Measurements from ENCODE around the gene RHEB. TPM values are rescaled to one million over a fixed set of nuclear protein-coding genes. Genes with fewer than 3 reads are reported as not detected.

The RHEB gene
- total and polyA plus RNA-seq, 2 donors (not counting 1 experiment from before 2014, with no cell fraction given): 9.3 to 40.3 TPM

- Histone ChIP-seq H3K36me3 (replicated peaks in 1 of 2; ENCODE audit: control extremely low read depth in 1 of 2, control insufficient read depth in 1 of 2, extremely low read depth in 1 of 2, insufficient read depth in 2 of 2, low read length in 1 of 2) (no peaks in the 10 kb centered on the region), H3K27me3 (replicated peaks in 1 of 4; ENCODE audit: control extremely low read depth in 1 of 4, control insufficient read depth in 3 of 4, insufficient read depth in 4 of 4, low read length in 3 of 4) (peaks cover 0 to 28% (median 11%) of the 10 kb centered on the region in 4 experiments), H3K4me2 (replicated peaks; ENCODE audit: low read depth, low read length, poor library complexity, severe bottlenecking) (no peak overlapping the region), H3K9me3 (ENCODE audit: control extremely low read depth in 1 of 3, control insufficient read depth in 2 of 3, insufficient read depth in 1 of 3, low read length in 2 of 3) (peaks cover 0 to 3% (median 0%) of the 10 kb centered on the region in 3 donors), H4K20me1 (ENCODE audit: control insufficient read depth, insufficient read depth, low read length, poor library complexity, severe bottlenecking) (no peaks in the 10 kb centered on the region), H3K79me2 (ENCODE audit: control insufficient read depth, insufficient read depth, low read length) (no peaks in the 10 kb centered on the region), H3K4me3 (ENCODE audit: control extremely low read depth in 1 of 5, extremely low read depth in 1 of 5, insufficient read depth in 1 of 5, low read depth in 2 of 5, low read length in 4 of 5) (no peak overlapping the region), H3K9ac (ENCODE audit: low read length) (no peak overlapping the region), H3K4me1 (ENCODE audit: control insufficient read depth in 2 of 2, insufficient read depth in 2 of 2, low read length in 2 of 2) (peaks cover 7 to 8% of the 10 kb centered on the region in 2 donors), H3K27ac (ENCODE audit: low read length in 2 of 2) (no peak overlapping the region), H2AFZ (ENCODE audit: insufficient read depth, low read depth, low read length, poor library complexity, severe bottlenecking) (no peak overlapping the region)
- TF ChIP-seq EZH2 (IDR thresholded peaks at IDR 0.05; ENCODE audit: borderline replicate concordance, insufficient read depth, low read depth, low read length, poor library complexity, severe bottlenecking) (no peak), CTCF (IDR thresholded peaks at IDR 0.05) (no peak)
- peaks cover 24% of the 10 kb centered on the region for H3K27me3 Mint-ChIP-seq
- no peak overlapping the region for H3K27ac Mint-ChIP-seq
- DNase-seq (no peak), ATAC-seq (ENCODE audit: low read depth) (no peak)
- H3K4me1 Mint-ChIP-seq: peaks cover 4% of the 10 kb centered on the region
- CTCF ChIA-PET: no interaction called here
- H3K4me3 Mint-ChIP-seq: no peak overlapping the region
- no peaks in the 10 kb centered on the region for H3K9me3 Mint-ChIP-seq (ENCODE audit: insufficient read depth)
- intact Hi-C loops (cut with micrococcal nuclease): no loop called here
- POLR2A ChIA-PET: no interaction called here
- 98% methylated on average over 8 of the region's 15 CpGs for WGBS (ENCODE audit: insufficient coverage)
Observed at GRCh38 chr7:151435971-151436370, 83.7 kb downstream of the RHEB start.

- Histone ChIP-seq H3K4me2 (replicated peaks; ENCODE audit: low read depth, low read length, poor library complexity, severe bottlenecking) (no peak overlapping the region), H3K9me3 (ENCODE audit: control extremely low read depth in 1 of 3, control insufficient read depth in 2 of 3, insufficient read depth in 1 of 3, low read length in 2 of 3) (peaks cover 0 to 3% (median 0%) of the 10 kb centered on the region in 3 donors), H3K9ac (ENCODE audit: low read length) (no peak overlapping the region), H2AFZ (ENCODE audit: insufficient read depth, low read depth, low read length, poor library complexity, severe bottlenecking) (no peak overlapping the region), H3K27me3 (replicated peaks in 1 of 4; ENCODE audit: control extremely low read depth in 1 of 4, control insufficient read depth in 3 of 4, insufficient read depth in 4 of 4, low read length in 3 of 4) (peaks cover 0 to 25% (median 8%) of the 10 kb centered on the region in 4 experiments), H3K27ac (ENCODE audit: low read length in 2 of 2) (no peak overlapping the region), H4K20me1 (ENCODE audit: control insufficient read depth, insufficient read depth, low read length, poor library complexity, severe bottlenecking) (no peaks in the 10 kb centered on the region), H3K79me2 (ENCODE audit: control insufficient read depth, insufficient read depth, low read length) (no peaks in the 10 kb centered on the region), H3K4me1 (ENCODE audit: control insufficient read depth in 2 of 2, insufficient read depth in 2 of 2, low read length in 2 of 2) (peaks cover 7 to 8% of the 10 kb centered on the region in 2 donors), H3K4me3 (ENCODE audit: control extremely low read depth in 1 of 5, extremely low read depth in 1 of 5, insufficient read depth in 1 of 5, low read depth in 2 of 5, low read length in 4 of 5) (no peak overlapping the region), H3K36me3 (replicated peaks in 1 of 2; ENCODE audit: control extremely low read depth in 1 of 2, control insufficient read depth in 1 of 2, extremely low read depth in 1 of 2, insufficient read depth in 2 of 2, low read length in 1 of 2) (no peaks in the 10 kb centered on the region)
- H3K27ac Mint-ChIP-seq: no peak overlapping the region
- H3K27me3 Mint-ChIP-seq: peaks cover 18% of the 10 kb centered on the region
- ChIA-PET POLR2A (no interaction called here), CTCF (no interaction called here)
- H3K4me3 Mint-ChIP-seq: no peak overlapping the region
- DNase-seq (no peak), ATAC-seq (ENCODE audit: low read depth) (no peak)
- no peaks in the 10 kb centered on the region for H3K9me3 Mint-ChIP-seq (ENCODE audit: insufficient read depth)
- 91% methylated on average over 19 of the region's 20 CpGs for WGBS (ENCODE audit: insufficient coverage)
- TF ChIP-seq CTCF (IDR thresholded peaks at IDR 0.05) (no peak), EZH2 (IDR thresholded peaks at IDR 0.05; ENCODE audit: borderline replicate concordance, insufficient read depth, low read depth, low read length, poor library complexity, severe bottlenecking) (no peak)
- intact Hi-C loops (cut with micrococcal nuclease): no loop called here
- peaks cover 4% of the 10 kb centered on the region for H3K4me1 Mint-ChIP-seq
Observed at GRCh38 chr7:151435103-151435916, 84.4 kb downstream of the RHEB start.
